ENCODE measurements around the gene OCEL1.
A peak's percentile ranks its signal among the peaks of the same experiment; 100 is the strongest.

The OCEL1 gene

GRCh38 chr19:17240826-17241399 is 14.9 kb downstream of the OCEL1 start:
- ATAC-seq, result no peak

GRCh38 chr19:17242431-17243208 is 16.6 kb downstream of the OCEL1 start:
- no peak for ATAC-seq

- ATAC-seq, result no peak
Measured at GRCh38 chr19:17243211-17243829, 17.3 kb downstream of the OCEL1 start.

- no peak for ATAC-seq
Measured at GRCh38 chr19:17243830-17244617, 18.0 kb downstream of the OCEL1 start.

GRCh38 chr19:17244618-17245534 is 18.9 kb downstream of the OCEL1 start:
- no peak for ATAC-seq

GRCh38 chr19:17245535-17245984 is 19.5 kb downstream of the OCEL1 start, which contains the start of gene NR2F6:
Gene NR2F6, minus strand, starts transcription at chr19:17245919. Its CDS starts 699 bp downstream, at chr19:17245220.
- peak in 1 of 2 donors; percentile 5 for ATAC-seq

- ATAC-seq, result no peak
Measured at GRCh38 chr19:17246681-17247425, 20.8 kb downstream of the OCEL1 start.

- ATAC-seq, result no peak
Measured at GRCh38 chr19:17248011-17248776, 22.2 kb downstream of the OCEL1 start.

GRCh38 chr19:17249887-17250548 is 24.0 kb downstream of the OCEL1 start:
- no peak for ATAC-seq

- no peak for ATAC-seq
Measured at GRCh38 chr19:17254636-17255035, 28.6 kb downstream of the OCEL1 start.

- ATAC-seq, result no peak
Measured at GRCh38 chr19:17255150-17255621, 29.2 kb downstream of the OCEL1 start.

- no peak for ATAC-seq
Measured at GRCh38 chr19:17256130-17256529, 30.1 kb downstream of the OCEL1 start.

GRCh38 chr19:17259118-17259780 is 33.2 kb downstream of the OCEL1 start:
- no peak for ATAC-seq

- no peak for ATAC-seq
Measured at GRCh38 chr19:17259934-17260333, 33.9 kb downstream of the OCEL1 start.

GRCh38 chr19:17260842-17261325 is 34.9 kb downstream of the OCEL1 start:
- peak; percentile 98 to 99 for ATAC-seq

- no peak for ATAC-seq
Measured at GRCh38 chr19:17262557-17262956, 36.5 kb downstream of the OCEL1 start.

GRCh38 chr19:17263712-17264640 is 38.0 kb downstream of the OCEL1 start:
- no peak for ATAC-seq

- no peak for ATAC-seq
Measured at GRCh38 chr19:17264641-17264979, 38.6 kb downstream of the OCEL1 start, which contains the start of gene USHBP1. Gene USHBP1, minus strand, starts transcription at chr19:17264745. Its CDS starts 446 bp downstream, at chr19:17264299.
